Measurements from ENCODE around the gene ARHGEF18.

DNA sequence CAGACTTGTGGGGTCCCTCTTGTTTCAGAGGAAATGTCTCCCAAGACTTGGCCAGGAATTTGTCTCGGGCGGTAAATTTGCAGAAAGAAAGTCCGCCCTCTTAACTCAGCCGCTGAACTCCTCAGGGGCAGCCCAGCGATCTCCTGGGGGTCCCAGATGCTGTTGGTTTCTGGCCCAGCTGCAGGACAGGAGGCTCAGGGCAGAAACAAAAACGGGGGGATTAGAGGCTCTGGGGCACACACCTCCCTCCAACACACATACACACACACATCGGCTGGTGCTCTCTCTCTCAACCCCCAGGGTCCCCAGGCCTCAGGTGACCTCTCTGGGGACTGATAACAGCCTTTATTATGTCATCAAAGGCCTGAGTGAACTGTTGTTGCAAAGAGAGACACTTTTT lies 7.1 kb downstream of the ARHGEF18 start:
- TF ChIP-seq POLR2AphosphoS5 (IDR thresholded peaks at IDR 0.05): no peak
- TF ChIP-seq, protein P1, sequence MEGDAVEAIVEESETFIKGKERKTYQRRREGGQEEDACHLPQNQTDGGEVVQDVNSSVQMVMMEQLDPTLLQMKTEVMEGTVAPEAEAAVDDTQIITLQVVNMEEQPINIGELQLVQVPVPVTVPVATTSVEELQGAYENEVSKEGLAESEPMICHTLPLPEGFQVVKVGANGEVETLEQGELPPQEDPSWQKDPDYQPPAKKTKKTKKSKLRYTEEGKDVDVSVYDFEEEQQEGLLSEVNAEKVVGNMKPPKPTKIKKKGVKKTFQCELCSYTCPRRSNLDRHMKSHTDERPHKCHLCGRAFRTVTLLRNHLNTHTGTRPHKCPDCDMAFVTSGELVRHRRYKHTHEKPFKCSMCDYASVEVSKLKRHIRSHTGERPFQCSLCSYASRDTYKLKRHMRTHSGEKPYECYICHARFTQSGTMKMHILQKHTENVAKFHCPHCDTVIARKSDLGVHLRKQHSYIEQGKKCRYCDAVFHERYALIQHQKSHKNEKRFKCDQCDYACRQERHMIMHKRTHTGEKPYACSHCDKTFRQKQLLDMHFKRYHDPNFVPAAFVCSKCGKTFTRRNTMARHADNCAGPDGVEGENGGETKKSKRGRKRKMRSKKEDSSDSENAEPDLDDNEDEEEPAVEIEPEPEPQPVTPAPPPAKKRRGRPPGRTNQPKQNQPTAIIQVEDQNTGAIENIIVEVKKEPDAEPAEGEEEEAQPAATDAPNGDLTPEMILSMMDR (IDR thresholded peaks at IDR 0.05): no peak

All from upper lobe of left lung (tissue), 4 donors.